ENCODE data around the gene ARHGEF10L.

The ARHGEF10L gene

DNA sequence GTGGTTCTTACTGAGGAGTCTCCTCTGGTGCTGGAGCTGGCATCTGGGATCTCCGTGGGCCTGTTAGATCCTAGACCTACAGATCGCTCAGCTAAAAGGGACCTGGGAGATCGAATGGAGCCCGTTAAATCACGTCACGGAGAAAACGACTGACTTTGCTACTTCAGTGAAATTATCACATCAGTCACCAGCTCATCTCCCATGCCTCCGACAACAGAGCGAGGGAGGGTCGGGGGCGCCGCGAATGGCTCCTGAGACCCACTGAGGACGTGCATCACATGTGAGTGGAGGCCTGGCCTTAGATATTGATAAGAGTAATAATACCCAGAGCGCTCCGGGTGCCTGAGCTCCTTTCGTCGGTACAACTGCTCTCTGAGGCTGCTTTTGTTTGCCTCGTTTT is 160.1 kb downstream of the ARHGEF10L start:
- Histone ChIP-seq H3K18ac (ENCODE audit: low read depth in 1 of 2, low read length in 2 of 2) (no peak overlapping the region), H2AFZ (ENCODE audit: low read depth, low read length) (no peak overlapping the region), H3K4me1 (ENCODE audit: control insufficient read depth, insufficient read depth, low read depth, low read length) (peaks cover 11% of the 10 kb centered on the region), H3K79me1 (replicated peaks; ENCODE audit: low read length, poor library complexity, severe bottlenecking) (no peaks in the 10 kb centered on the region), H2AK5ac (ENCODE audit: low read length, severe bottlenecking) (no peak overlapping the region), H3K9ac (ENCODE audit: low read length) (no peak overlapping the region), H4K8ac (ENCODE audit: low read length) (no peak overlapping the region), H3K14ac (ENCODE audit: low read length in 2 of 2) (no peak overlapping the region), H2BK120ac (ENCODE audit: low read depth, low read length) (no peak overlapping the region), H2BK12ac (ENCODE audit: low read length in 2 of 2) (no peak overlapping the region), H4K91ac (ENCODE audit: low read length) (no peak overlapping the region), H3K9me3 (ENCODE audit: control insufficient read depth, low read length) (no peaks in the 10 kb centered on the region), H3K4ac (ENCODE audit: low read depth in 1 of 2, low read length in 2 of 2) (no peak overlapping the region), H2BK15ac (ENCODE audit: low read depth, poor library complexity, severe bottlenecking) (no peak overlapping the region), H3K23ac (ENCODE audit: low read length in 2 of 2) (no peak overlapping the region), H3K4me3 (ENCODE audit: insufficient read depth in 1 of 2, low read depth in 1 of 2, low read length in 2 of 2) (no peak overlapping the region), H3K27ac (ENCODE audit: low read length, poor library complexity, severe bottlenecking) (no peak overlapping the region), H3K27me3 (ENCODE audit: control insufficient read depth in 1 of 2, insufficient read depth in 1 of 2, low read length in 2 of 2) (peaks cover 2 to 12% of the 10 kb centered on the region in 2 experiments), H2BK5ac (ENCODE audit: low read depth, low read length, poor library complexity, severe bottlenecking) (no peak overlapping the region), H3K4me2 (ENCODE audit: low read length, poor library complexity, severe bottlenecking) (no peak overlapping the region), H3K36me3 (ENCODE audit: control insufficient read depth in 1 of 2, insufficient read depth in 2 of 2, low read depth in 1 of 2, low read length in 2 of 2) (peaks cover 15 to 18% of the 10 kb centered on the region in 2 experiments)
- WGBS = 90% methylated on average over 19 of the region's 19 CpGs
- no peak for DNase-seq

DNA sequence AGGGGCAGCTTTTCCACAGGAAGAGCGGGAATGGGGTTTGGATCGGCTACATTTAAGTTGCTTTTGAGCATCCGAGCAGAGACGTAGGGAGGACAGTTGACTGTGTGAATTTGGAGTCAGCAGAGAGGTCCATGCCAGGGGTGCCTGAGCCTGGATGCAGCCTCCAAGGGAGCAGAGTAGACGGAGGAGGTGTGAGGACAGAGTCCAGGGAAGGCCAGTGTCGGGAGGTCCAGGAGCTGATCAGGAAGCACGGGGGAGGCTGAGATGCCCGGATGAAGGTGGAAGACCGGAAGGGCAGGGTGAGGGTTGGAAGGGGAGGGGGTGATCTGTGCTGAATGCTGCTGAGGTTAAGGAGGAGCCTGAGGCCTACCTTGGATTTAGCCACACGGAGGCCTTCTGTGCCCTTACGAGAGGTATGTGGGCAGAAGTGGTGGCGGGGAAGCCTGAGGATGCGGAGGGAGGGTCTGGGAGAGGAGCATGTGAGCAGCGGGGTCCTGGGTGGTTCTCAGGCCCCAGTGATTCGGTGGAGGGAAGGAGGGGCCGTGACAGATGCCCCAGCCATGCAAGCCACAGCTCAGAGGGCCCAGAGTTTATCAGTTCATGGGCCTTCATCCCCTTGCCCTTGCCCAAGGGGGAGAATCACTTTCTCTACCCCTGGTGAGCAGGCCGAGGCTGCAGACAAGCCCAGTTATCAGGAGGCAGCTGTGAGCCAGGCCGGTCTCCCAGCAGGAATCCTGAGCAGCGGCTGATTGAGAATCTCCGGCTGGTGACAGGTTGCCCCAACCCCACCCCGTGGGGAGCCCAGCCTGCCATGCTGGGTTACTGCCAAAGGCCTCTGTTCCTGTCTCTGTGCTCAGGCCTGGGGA is 161.7 kb downstream of the ARHGEF10L start:
- Histone ChIP-seq H3K27me3 (ENCODE audit: control insufficient read depth in 1 of 2, insufficient read depth in 1 of 2, low read length in 2 of 2) (peaks cover 2 to 19% of the 10 kb centered on the region in 2 experiments), H3K23ac (ENCODE audit: low read length in 2 of 2) (no peak overlapping the region), H4K8ac (ENCODE audit: low read length) (no peak overlapping the region), H2AFZ (ENCODE audit: low read depth, low read length) (no peak overlapping the region), H4K91ac (ENCODE audit: low read length) (no peak overlapping the region), H3K4me1 (ENCODE audit: control insufficient read depth, insufficient read depth, low read depth, low read length) (peaks cover 10% of the 10 kb centered on the region), H3K9me3 (ENCODE audit: control insufficient read depth, low read length) (no peaks in the 10 kb centered on the region), H3K36me3 (ENCODE audit: control insufficient read depth in 1 of 2, insufficient read depth in 2 of 2, low read depth in 1 of 2, low read length in 2 of 2) (peaks cover 7% of the 10 kb centered on the region in 2 experiments), H2BK120ac (ENCODE audit: low read depth, low read length) (no peak overlapping the region), H2AK5ac (ENCODE audit: low read length, severe bottlenecking) (no peak overlapping the region), H2BK12ac (ENCODE audit: low read length in 2 of 2) (no peak overlapping the region), H3K4me2 (ENCODE audit: low read length, poor library complexity, severe bottlenecking) (no peak overlapping the region), H3K14ac (ENCODE audit: low read length in 2 of 2) (no peak overlapping the region), H3K79me1 (replicated peaks; ENCODE audit: low read length, poor library complexity, severe bottlenecking) (no peaks in the 10 kb centered on the region), H3K4ac (ENCODE audit: low read depth in 1 of 2, low read length in 2 of 2) (no peak overlapping the region), H2BK5ac (ENCODE audit: low read depth, low read length, poor library complexity, severe bottlenecking) (no peak overlapping the region), H2BK15ac (ENCODE audit: low read depth, poor library complexity, severe bottlenecking) (no peak overlapping the region), H3K27ac (ENCODE audit: low read length, poor library complexity, severe bottlenecking) (no peak overlapping the region), H3K4me3 (ENCODE audit: insufficient read depth in 1 of 2, low read depth in 1 of 2, low read length in 2 of 2) (no peak overlapping the region), H3K18ac (ENCODE audit: low read depth in 1 of 2, low read length in 2 of 2) (no peak overlapping the region), H3K9ac (ENCODE audit: low read length) (no peak overlapping the region)
- DNase-seq = no peak
- 73% methylated on average over 21 of the region's 21 CpGs for WGBS

DNA sequence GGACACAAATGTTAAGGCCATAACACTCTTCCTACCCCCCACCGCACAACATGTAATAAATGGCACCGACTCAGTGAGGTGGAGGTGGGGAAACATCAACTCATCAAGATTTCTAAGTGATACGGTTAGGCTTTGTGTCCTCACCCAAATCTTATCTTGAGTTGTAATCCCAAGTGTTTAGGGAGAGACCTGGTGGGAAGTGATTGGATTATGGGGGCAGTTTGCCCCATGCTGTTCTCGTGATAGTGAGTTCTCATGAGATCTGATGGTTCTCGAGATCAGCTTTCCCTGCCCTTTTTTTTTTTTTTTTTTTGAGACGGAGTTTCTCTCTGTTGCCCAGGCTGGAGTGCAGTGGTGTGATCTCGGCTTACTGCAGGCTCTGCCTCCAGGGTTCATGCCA is 164.7 kb downstream of the ARHGEF10L start:
- no peak overlapping the region for H4K91ac ChIP-seq (ENCODE audit: low read length)
- peaks cover 4% of the 10 kb centered on the region for H3K4me1 ChIP-seq (ENCODE audit: control insufficient read depth, insufficient read depth, low read depth, low read length)
- H3K4ac ChIP-seq (ENCODE audit: low read depth in 1 of 2, low read length in 2 of 2) = no peak overlapping the region
- no peaks in the 10 kb centered on the region for H3K9me3 ChIP-seq (ENCODE audit: control insufficient read depth, low read length)
- no peak overlapping the region for H2AFZ ChIP-seq (ENCODE audit: low read depth, low read length)
- no peak overlapping the region for H2BK120ac ChIP-seq (ENCODE audit: low read depth, low read length)
- DNase-seq = no peak
- H3K18ac ChIP-seq (ENCODE audit: low read depth in 1 of 2, low read length in 2 of 2) = no peak overlapping the region
- H3K27ac ChIP-seq (ENCODE audit: low read length, poor library complexity, severe bottlenecking) = no peak overlapping the region
- H3K79me1 ChIP-seq (replicated peaks; ENCODE audit: low read length, poor library complexity, severe bottlenecking) = no peaks in the 10 kb centered on the region
- no peak overlapping the region for H2BK15ac ChIP-seq (ENCODE audit: low read depth, poor library complexity, severe bottlenecking)
- 48% methylated on average over 6 of the region's 7 CpGs for WGBS
- no peak overlapping the region for H2AK5ac ChIP-seq (ENCODE audit: low read length, severe bottlenecking)
- H2BK12ac ChIP-seq (ENCODE audit: low read length in 2 of 2) = no peak overlapping the region
- no peak overlapping the region for H3K4me3 ChIP-seq (ENCODE audit: insufficient read depth in 1 of 2, low read depth in 1 of 2, low read length in 2 of 2)
- no peak overlapping the region for H2BK5ac ChIP-seq (ENCODE audit: low read depth, low read length, poor library complexity, severe bottlenecking)
- H3K27me3 ChIP-seq (ENCODE audit: control insufficient read depth in 1 of 2, insufficient read depth in 1 of 2, low read length in 2 of 2) = peaks cover 10 to 21% of the 10 kb centered on the region in 2 experiments
- H4K8ac ChIP-seq (ENCODE audit: low read length) = no peak overlapping the region
- H3K36me3 ChIP-seq (ENCODE audit: control insufficient read depth in 1 of 2, insufficient read depth in 2 of 2, low read depth in 1 of 2, low read length in 2 of 2) = no peaks in the 10 kb centered on the region
- no peak overlapping the region for H3K23ac ChIP-seq (ENCODE audit: low read length in 2 of 2)
- no peak overlapping the region for H3K9ac ChIP-seq (ENCODE audit: low read length)
- H3K4me2 ChIP-seq (ENCODE audit: low read length, poor library complexity, severe bottlenecking) = no peak overlapping the region
- H3K14ac ChIP-seq (ENCODE audit: low read length in 2 of 2) = no peak overlapping the region

GRCh38 chr1:17706445-17706844 is 166.9 kb downstream of the ARHGEF10L start:
- no peak overlapping the region for H2AFZ ChIP-seq (ENCODE audit: low read depth, low read length)
- no peak overlapping the region for H3K4ac ChIP-seq (ENCODE audit: low read depth in 1 of 2, low read length in 2 of 2)
- DNase-seq = no peak
- no peak overlapping the region for H2BK12ac ChIP-seq (ENCODE audit: low read length in 2 of 2)
- H3K27ac ChIP-seq (ENCODE audit: low read length, poor library complexity, severe bottlenecking) = no peak overlapping the region
- peaks cover 12% of the 10 kb centered on the region for H3K9me3 ChIP-seq (ENCODE audit: control insufficient read depth, low read length)
- H3K79me1 ChIP-seq (replicated peaks; ENCODE audit: low read length, poor library complexity, severe bottlenecking) = no peaks in the 10 kb centered on the region
- peaks cover 3% of the 10 kb centered on the region for H3K4me1 ChIP-seq (ENCODE audit: control insufficient read depth, insufficient read depth, low read depth, low read length)
- no peak overlapping the region for H3K14ac ChIP-seq (ENCODE audit: low read length in 2 of 2)
- no peak overlapping the region for H4K8ac ChIP-seq (ENCODE audit: low read length)
- no peak overlapping the region for H3K23ac ChIP-seq (ENCODE audit: low read length in 2 of 2)
- H3K9ac ChIP-seq (ENCODE audit: low read length) = no peak overlapping the region
- H2BK5ac ChIP-seq (ENCODE audit: low read depth, low read length, poor library complexity, severe bottlenecking) = no peak overlapping the region
- WGBS = 93% methylated on average over 7 of the region's 10 CpGs
- no peak overlapping the region for H2BK120ac ChIP-seq (ENCODE audit: low read depth, low read length)
- H3K4me3 ChIP-seq (ENCODE audit: insufficient read depth in 1 of 2, low read depth in 1 of 2, low read length in 2 of 2) = no peak overlapping the region
- no peak overlapping the region for H2BK15ac ChIP-seq (ENCODE audit: low read depth, poor library complexity, severe bottlenecking)
- no peak overlapping the region for H2AK5ac ChIP-seq (ENCODE audit: low read length, severe bottlenecking)
- no peaks in the 10 kb centered on the region for H3K36me3 ChIP-seq (ENCODE audit: control insufficient read depth in 1 of 2, insufficient read depth in 2 of 2, low read depth in 1 of 2, low read length in 2 of 2)
- H4K91ac ChIP-seq (ENCODE audit: low read length) = no peak overlapping the region
- no peak overlapping the region for H3K18ac ChIP-seq (ENCODE audit: low read depth in 1 of 2, low read length in 2 of 2)
- peaks cover 10 to 21% of the 10 kb centered on the region in 2 experiments for H3K27me3 ChIP-seq (ENCODE audit: control insufficient read depth in 1 of 2, insufficient read depth in 1 of 2, low read length in 2 of 2)
- H3K4me2 ChIP-seq (ENCODE audit: low read length, poor library complexity, severe bottlenecking) = no peak overlapping the region
